GM10847 (cell line): ENCODE results near the gene STX5.

Experiments
- POLR2A ChIP-seq: IDR thresholded peaks from 2 replicates; pipeline ENCODE4 v1.6.1; 2011; ENCODE audit not compliant: insufficient read length; ENCODE audit errors: extremely low read depth

STX5 gene

GRCh38 chr11:62841361-62842170 lies 9.7 kb upstream of the STX5 start:
- TF ChIP-seq POLR2A, result peak; percentile 96

DNA sequence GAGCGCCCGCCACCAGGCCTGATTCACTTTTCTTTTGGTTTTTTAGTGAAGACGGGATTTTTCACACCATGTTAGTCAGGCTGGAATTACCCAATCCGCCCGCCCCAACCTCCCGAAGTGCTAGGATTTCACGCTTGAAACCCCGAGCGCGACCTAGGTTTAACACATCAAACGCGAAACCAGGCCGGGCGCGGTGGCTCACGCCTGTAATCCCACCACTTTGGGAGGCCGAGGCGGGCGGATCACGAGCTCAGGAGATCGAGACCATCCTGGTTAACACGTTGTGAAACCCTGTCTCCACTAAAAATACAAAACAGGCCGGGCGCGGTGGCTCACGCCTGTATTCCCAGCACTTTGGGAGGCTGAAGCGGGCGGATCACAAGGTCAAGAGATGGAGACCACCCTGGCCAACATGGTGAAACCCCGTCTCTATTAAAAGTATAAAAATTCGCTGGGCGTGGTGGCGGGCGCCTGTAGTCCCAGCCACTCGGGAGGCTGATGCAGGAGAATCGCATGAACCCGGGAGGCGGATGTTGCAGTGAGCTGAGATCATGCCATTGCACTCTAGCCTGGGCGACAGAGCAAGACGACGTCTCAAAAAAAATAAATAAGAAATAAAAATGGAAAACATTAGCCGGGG lies 9.0 kb upstream of the STX5 start:
- TF ChIP-seq POLR2A, result peak; percentile 54

GRCh38 chr11:62839050-62839945 lies 7.4 kb upstream of the STX5 start, which contains the start of gene WDR74:
WDR74 (minus strand) TSS chr11:62839590; CDS start chr11:62839570, 20 bp downstream.
- TF ChIP-seq POLR2A, result peak; percentile 83

GRCh38 chr11:62835336-62835735 lies 3.5 kb upstream of the STX5 start:
- TF ChIP-seq POLR2A, result no peak

DNA sequence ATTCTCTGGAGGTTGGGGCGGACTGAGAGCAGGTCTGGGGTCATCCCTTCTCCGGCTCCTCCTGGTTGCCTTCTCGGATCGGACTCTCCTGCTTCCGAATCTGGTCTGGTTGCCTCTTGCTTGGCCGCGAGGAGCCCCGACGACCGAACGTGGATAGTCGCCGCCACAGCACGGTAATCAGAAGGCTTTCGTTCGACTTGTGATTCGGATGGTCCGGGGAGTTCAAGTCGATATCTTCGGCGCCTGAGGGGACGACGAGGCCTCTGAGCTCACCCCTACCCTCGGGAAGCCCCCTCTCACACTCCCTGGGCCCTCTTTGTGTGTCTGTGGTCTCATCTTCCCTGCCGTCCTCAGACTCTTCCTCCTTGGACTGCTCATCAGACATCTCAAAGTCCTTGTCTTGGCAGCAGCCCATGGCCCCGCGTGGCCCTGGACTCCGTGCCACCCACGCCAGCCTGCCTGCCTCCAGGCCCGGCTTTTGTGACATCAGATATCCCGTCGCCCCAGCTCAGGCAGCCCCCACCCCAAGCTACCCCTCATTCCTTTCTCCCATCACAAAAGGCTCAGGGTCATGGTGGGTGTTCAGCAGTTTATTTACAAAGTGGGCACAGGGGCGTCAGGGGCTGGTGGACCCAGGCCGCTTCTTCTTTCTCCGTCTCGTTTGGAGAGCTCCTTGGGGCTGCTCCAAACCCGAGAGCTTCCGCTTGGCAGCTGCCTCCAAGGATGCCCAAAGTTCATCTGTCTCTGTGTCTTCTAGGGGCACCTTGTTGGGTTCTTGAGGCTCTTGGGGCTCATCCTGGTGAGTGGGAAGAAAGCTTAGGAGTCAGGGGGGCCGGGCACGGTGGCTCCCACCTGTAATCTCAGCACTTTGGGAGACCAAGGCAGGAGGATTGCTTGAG lies 734 bp upstream of the STX5 start, which contains the start of gene TEX54:
Gene TEX54, minus strand, starts transcription at position 506 of the 899 bp plus-strand sequence.
- no peak for TF ChIP-seq POLR2A

GRCh38 chr11:62830904-62831519 lies 839 bp downstream of the STX5 start:
- TF ChIP-seq POLR2A, result no peak

GRCh38 chr11:62823677-62824076 lies 8.2 kb downstream of the STX5 start:
- no peak for TF ChIP-seq POLR2A

GRCh38 chr11:62817129-62817528 lies 14.7 kb downstream of the STX5 start:
- no peak for TF ChIP-seq POLR2A

DNA sequence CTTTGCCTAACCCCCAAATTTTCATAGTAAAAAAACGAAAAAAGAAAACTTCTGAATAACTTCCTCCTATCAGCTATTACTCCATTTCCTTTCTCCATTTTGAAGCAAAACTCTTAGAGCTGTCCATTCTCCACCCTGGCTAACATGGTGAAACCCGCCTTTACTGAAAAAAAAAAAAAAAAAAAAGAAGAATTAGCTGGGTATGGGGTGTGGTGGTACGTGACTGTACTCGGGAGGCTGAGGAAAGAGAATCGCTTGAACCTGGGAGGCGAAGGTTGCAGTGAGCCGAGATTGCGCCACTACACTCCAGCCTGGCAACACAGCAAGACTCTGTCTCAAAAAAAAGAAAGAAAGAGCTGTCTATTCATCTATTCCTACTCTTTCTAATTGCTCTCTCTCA lies 15.3 kb downstream of the STX5 start:
- TF ChIP-seq POLR2A, result no peak

DNA sequence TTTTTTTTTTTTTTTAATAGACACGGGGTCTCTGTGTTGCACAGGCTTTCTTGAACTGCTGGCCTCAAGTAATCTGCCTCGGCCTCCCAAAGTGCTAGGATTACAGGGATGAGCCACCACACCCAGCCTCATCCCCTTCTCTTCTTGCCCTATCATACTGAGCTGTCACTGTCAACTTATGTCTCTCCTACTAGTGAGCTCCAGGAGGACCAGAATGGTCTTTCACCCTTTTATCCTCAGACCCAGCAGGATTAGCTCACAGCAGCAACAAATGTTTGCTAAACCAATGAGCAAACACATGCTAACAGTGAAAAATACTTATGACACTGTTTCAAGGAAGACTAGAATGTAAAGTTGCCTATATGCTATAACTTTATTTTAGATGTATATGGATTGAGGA lies 20.2 kb downstream of the STX5 start:
- no peak for TF ChIP-seq POLR2A

DNA sequence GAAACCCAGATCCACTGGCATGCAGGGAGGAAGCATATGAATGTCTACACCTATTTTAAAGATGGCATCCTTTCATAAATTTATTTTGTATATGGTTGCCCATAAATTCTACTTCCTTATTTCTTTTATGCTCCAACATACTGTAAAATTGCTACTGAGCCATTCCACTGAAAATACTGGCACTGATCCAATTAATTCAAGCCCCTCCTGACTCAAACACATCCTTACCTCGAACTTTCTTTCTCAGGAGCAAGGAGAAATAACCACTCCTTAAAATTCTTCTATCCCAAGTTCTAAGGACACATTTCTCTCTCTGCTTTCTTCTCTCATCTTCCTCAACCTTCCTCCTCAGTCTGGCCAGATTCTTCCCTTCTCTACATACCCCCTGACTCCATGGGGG lies 21.1 kb downstream of the STX5 start:
- TF ChIP-seq POLR2A, result no peak

GRCh38 chr11:62806611-62807121 lies 25.2 kb downstream of the STX5 start:
- TF ChIP-seq POLR2A, result no peak

DNA sequence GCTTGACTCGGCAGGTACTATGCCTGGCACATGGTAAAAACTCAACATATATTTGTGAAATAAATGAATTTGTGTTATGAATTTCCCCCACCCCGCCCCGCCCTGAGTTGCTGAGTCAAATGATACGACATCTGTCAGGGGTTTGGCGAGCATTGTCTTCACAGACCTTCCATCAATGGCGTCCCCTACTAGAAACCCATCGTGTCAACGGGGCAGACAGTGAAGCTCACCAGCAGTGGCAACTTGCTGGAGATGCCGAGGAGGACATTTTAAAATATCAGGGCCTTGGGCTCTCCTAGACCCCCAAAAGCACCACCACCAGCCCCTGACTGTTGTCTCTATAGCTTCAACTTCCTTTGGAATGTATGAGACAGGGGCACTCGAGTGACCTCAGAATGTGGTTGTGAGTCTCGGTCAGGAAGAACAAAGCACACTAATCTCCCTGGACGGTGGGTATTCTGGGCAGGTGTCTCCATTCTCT lies 25.9 kb downstream of the STX5 start:
- no peak for TF ChIP-seq POLR2A

DNA sequence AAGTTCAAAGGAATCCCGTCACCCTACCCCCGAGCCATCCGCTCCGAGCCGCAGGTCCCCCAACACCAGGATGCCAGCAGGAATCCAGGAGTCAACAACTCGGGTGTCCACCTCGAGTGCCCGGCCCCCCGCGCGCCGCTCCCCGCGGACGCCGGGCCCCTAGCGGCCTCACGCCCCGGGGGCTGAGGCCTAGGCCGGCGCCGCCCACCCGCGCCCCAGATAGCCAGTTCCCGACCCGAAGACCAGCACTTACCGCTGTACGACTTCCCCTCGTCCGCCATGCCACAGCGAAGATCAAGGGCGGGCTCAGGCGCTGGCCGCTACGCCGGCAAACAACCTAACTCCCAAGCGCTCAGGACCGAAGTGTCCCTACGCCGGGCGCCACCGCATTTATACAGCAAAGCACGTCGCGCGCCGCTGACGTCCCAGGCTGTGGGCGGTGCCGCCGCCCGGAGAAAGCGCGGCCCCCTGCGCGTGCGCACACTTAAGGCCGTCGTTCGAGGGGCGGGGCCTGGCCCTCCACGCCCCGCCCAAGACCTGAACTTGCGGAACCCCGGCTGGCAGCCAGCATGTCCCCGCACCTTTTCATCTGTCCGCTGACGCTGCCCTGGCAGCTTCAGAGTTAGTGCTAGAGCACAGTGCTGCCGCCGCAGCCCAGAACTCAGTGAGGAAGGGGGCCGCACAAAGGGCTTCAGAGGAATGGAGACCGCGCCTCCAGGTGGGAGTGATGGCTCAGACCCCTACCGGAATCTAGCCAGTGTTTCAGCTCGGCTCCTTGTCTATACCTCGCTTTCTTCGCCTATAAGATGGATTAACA lies 26.6 kb downstream of the STX5 start, which contains the start of gene NXF1:
Gene NXF1, minus strand, starts transcription at position 365 of the 817 bp plus-strand sequence. Its CDS starts 84 bp downstream, at position 281.
- peak; percentile 100 for TF ChIP-seq POLR2A
